GM12878 (cell line): ENCODE data around the gene SPATA2. TPM values are rescaled to one million over a fixed set of nuclear protein-coding genes. Genes with fewer than 3 reads are reported as not detected.

Experiments used
- ATAC-seq: fragments of 200-7000 bp; cut with Tn5 transposase; 3 replicates; pipeline ENCODE4 v1.9.1; 2020; ENCODE audit warnings: mild to moderate bottlenecking, moderate library complexity
- BruUV-seq: library from RNA; stranded (reverse); fragments of 400-500 nt; replicated peaks from 2 replicates; lab custom pipeline; 2021; lab: Mats Ljungman, UMichigan
- CTCF ChIA-PET: fragments of 300-600 bp; sonication (Branson Sonifier 250); formaldehyde crosslinking; extraction: SDS; loops from one replicate; lab custom pipeline; 2021; ENCODE audit warnings: inconsistent platforms; lab: Yijun Ruan, JAX
- POLR2A ChIA-PET: fragments of 350-600 bp; formaldehyde crosslinking; extraction: SDS; loops from one replicate; lab custom pipeline; 2021; ENCODE audit warnings: inconsistent platforms; lab: Charles Lee
- RAD21 ChIA-PET: fragments of 300-600 bp; sonication (Branson Sonifier 250); formaldehyde crosslinking; loops from one replicate; lab custom pipeline; 2023; ENCODE audit warnings: antibody characterized with exemption; ENCODE audit not compliant: unreplicated experiment; lab: Charles Lee
- SMC1A ChIA-PET: fragments of 300-600 bp; sonication (Branson Sonifier 250); formaldehyde crosslinking; loops from one replicate; lab custom pipeline; 2023; ENCODE audit not compliant: unreplicated experiment, uncharacterized antibody; lab: Charles Lee
- DNase-seq: peaks from one replicate; pipeline ENCODE4 v3.0.0-alpha.2; 2011; ENCODE audit warnings: low read depth, low spot score
- FAIRE-seq: peaks from 3 replicates; lab custom pipeline; 2011; peaks lifted over from hg19 to GRCh38; lab: Jason Lieb, UNC
- H2AFZ ChIP-seq: 2 replicates; pipeline ENCODE4 v1.6.0; 2011; ENCODE audit warnings: low read depth, low read length, control low read depth; ENCODE audit not compliant: control insufficient read depth
- H3K27ac ChIP-seq: 2 replicates; pipeline ENCODE4 v1.5.1; 2011; ENCODE audit warnings: control low read depth; ENCODE audit not compliant: control insufficient read depth, insufficient read depth
- H3K27me3 ChIP-seq, 2 experiments: replicated peaks in 1 of 2; 2 replicates each; pipeline versions ENCODE4 v1.6.0 to v1.6.1; 2011; ENCODE audit warnings: low read length in 1 of 2; ENCODE audit not compliant: control insufficient read depth in 2 of 2, insufficient read depth in 2 of 2
- H3K36me3 ChIP-seq, 2 experiments: 2 replicates each; pipeline ENCODE4 v1.5.1; 2011; ENCODE audit warnings: low read length in 1 of 2; ENCODE audit not compliant: control insufficient read depth in 2 of 2, insufficient read depth in 2 of 2
- H3K4me1 ChIP-seq: 2 replicates; pipeline ENCODE4 v1.6.1; 2011; ENCODE audit warnings: mild to moderate bottlenecking, low read length, moderate library complexity, mixed read lengths; ENCODE audit not compliant: control insufficient read depth, insufficient read depth
- H3K4me2 ChIP-seq: 2 replicates; pipeline ENCODE4 v1.6.0; 2011; ENCODE audit warnings: control low read depth; ENCODE audit not compliant: control insufficient read depth, insufficient read depth
- H3K4me3 ChIP-seq: fragments of 200-600 bp; sonication (generic); 2 replicates; pipeline ENCODE4 v1.5.1; 2016
- H3K79me2 ChIP-seq: 2 replicates; pipeline ENCODE4 v1.6.0; 2011; ENCODE audit warnings: low read length; ENCODE audit not compliant: control insufficient read depth, insufficient read depth
- H3K9ac ChIP-seq: 2 replicates; pipeline ENCODE4 v1.8.0; 2011; ENCODE audit warnings: low read length, control low read depth, mixed read lengths; ENCODE audit not compliant: control insufficient read depth, insufficient read depth
- H3K9me3 ChIP-seq: replicated peaks from 3 replicates; pipeline ENCODE4 v1.5.1; 2011; ENCODE audit warnings: mild to moderate bottlenecking, low read length; ENCODE audit not compliant: control insufficient read depth, insufficient read depth
- H4K20me1 ChIP-seq: 2 replicates; pipeline ENCODE4 v1.6.0; 2011; ENCODE audit not compliant: control insufficient read depth, insufficient read depth
- CBFB ChIP-seq: IDR thresholded peaks from 2 replicates; pipeline ENCODE4 v1.6.1; 2016; ENCODE audit warnings: antibody characterized with exemption, low read depth
- IKZF2 ChIP-seq, 2 experiments: fragments of 450-650 bp; IDR thresholded peaks; 2 replicates each; pipeline ENCODE4 v1.6.1; 2017; ENCODE audit warnings: mild to moderate bottlenecking in 2 of 2, moderate library complexity in 2 of 2
- PAX8 ChIP-seq: fragments of 450-650 bp; IDR thresholded peaks from 2 replicates; pipeline ENCODE4 v1.6.1; 2017; ENCODE audit warnings: mild to moderate bottlenecking, moderate library complexity
- PRDM15 ChIP-seq: fragments of 450-650 bp; formaldehyde crosslinking; IDR thresholded peaks from 2 replicates; pipeline ENCODE4 v1.4.0; 2020; ENCODE audit warnings: mild to moderate bottlenecking, moderate library complexity
- RAD21 ChIP-seq: IDR thresholded peaks from 2 replicates; pipeline ENCODE4 v1.6.1; 2011; ENCODE audit warnings: mild to moderate bottlenecking, low read depth, low read length, moderate library complexity; ENCODE audit not compliant: insufficient read depth
- SP1 ChIP-seq: IDR thresholded peaks from one replicate; pipeline ENCODE4 v1.6.1; 2011; ENCODE audit warnings: low read depth, low read length
- YY1 ChIP-seq: IDR thresholded peaks from 2 replicates; pipeline ENCODE4 v1.6.1; 2011; ENCODE audit warnings: low read depth, mild to moderate bottlenecking, low read length
- ZSCAN29 ChIP-seq: fragments of 450-650 bp; IDR thresholded peaks from 2 replicates; pipeline ENCODE4 v1.6.1; 2017; ENCODE audit warnings: mild to moderate bottlenecking, moderate library complexity
- WGBS: methylation state at CpG from one replicate; pipeline ENCODE4 v1.1.6; 2016; ENCODE audit warnings: low lambda C conversion rate; ENCODE audit not compliant: insufficient replicate concordance, insufficient coverage; ENCODE audit errors: missing lambda C conversion rate; 5-methylcytosine and 5-hydroxymethylcytosine counted together
- in situ Hi-C: fragments of 300-500 bp; cut with MboI; formaldehyde crosslinking; loops from 9 replicates; pipeline ENCODE4 v1.14.3; 2018; ENCODE audit warnings: mixed read lengths
- intact Hi-C: fragments of 100-400 bp; cut with micrococcal nuclease; formaldehyde crosslinking; loops from one replicate; pipeline ENCODE4 v1.14.2; 2022; ENCODE audit not compliant: unreplicated experiment
- polyA plus RNA-seq, 11 experiments: library from polyadenylated mRNA; depleted of rRNA in 4 of 11; unstranded in 6 of 11; stranded (reverse) in 5 of 11; fragments of >200 nt; fragmentation: Nextera tagmentation in 4 of 11; fragmentation: Illumina TruSeq in 1 of 11; extraction: Ambion mirVana in 4 of 11; extraction: Trizol in 1 of 11; gene quantifications; 1 replicate in 1 of 11; 2 replicates in 10 of 11; pipeline versions ENCODE4 v1.2.1 to v1.2.3, GENCODE V29; 2011 to 2016; ENCODE audit warnings: inconsistent platforms in 2 of 11, missing spikeins in 2 of 11, low read depth in 1 of 11
- total RNA-seq, 4 experiments: library from RNA; depleted of rRNA in 3 of 4; stranded (reverse); fragments of >200 nt in 3 of 4; fragmentation: Illumina TruSeq in 1 of 4; extraction: Trizol in 1 of 4; gene quantifications; 2 replicates each; pipeline versions ENCODE4 v1.2.1 to v1.2.3, GENCODE V29; 2013 to 2021

SPATA2 gene
- total and polyA plus RNA-seq, 10 of the 15 experiments (the other 5 are each of a cell fraction or from before 2014, with no cell fraction given) = 0.93 to 11.7 (median 5.6) TPM

- TF ChIP-seq PRDM15 (CRISPR knock-in tag) (no peak), ZSCAN29 (no peak), RAD21 (no peak), CBFB (no peak), IKZF2 (IDR thresholded peaks at IDR 0.05) (no peak), YY1 (no peak), PAX8 (no peak), SP1 (no peak)
- SMC1A ChIA-PET = no interaction called here
- ATAC-seq (no peak), FAIRE-seq (no peak), DNase-seq (no peak)
- no peaks in the 10 kb centered on the region for H3K9me3 ChIP-seq
- H3K4me2 ChIP-seq = no peak overlapping the region
- H3K9ac ChIP-seq = no peak overlapping the region
- RAD21 ChIA-PET = no interaction called here
- H2AFZ ChIP-seq = no peak overlapping the region
- no TSS peak for BruUV-seq
- in situ Hi-C loops (no loop called here), intact Hi-C loops (no loop called here)
- H3K27me3 ChIP-seq = no peaks in the 10 kb centered on the region
- H4K20me1 ChIP-seq = no peaks in the 10 kb centered on the region
- H3K27ac ChIP-seq = no peak overlapping the region
- no peak overlapping the region for H3K4me3 ChIP-seq
- no peaks in the 10 kb centered on the region for H3K36me3 ChIP-seq
- POLR2A ChIA-PET = no interaction called here
- H3K79me2 ChIP-seq = no peaks in the 10 kb centered on the region
- CTCF ChIA-PET = no interaction called here
- WGBS = 4% methylated on average over 1 of the region's 4 CpGs
- peaks cover 14% of the 10 kb centered on the region for H3K4me1 ChIP-seq
These were observed 46.1 kb upstream of the SPATA2 start for GRCh38 chr20:49961413-49961812.
